GM13976 (cell line): ENCODE measurements around the gene CSRNP2.

Source experiments
- DNase-seq: peaks from one replicate; pipeline ENCODE4 v3.0.0; 2012; ENCODE audit warnings: low spot score
- in situ Hi-C: fragments of 300-500 bp; cut with MboI; formaldehyde crosslinking; loops from one replicate; pipeline ENCODE4 v1.12.0; 2022; ENCODE audit warnings: low sequenced_read_pairs, mixed read lengths, inconsistent platforms; ENCODE audit not compliant: unreplicated experiment
- TF ChIP-seq, protein P1 (sequence below): IDR thresholded peaks from 2 replicates; pipeline ENCODE4 v1.5.1; 2012; ENCODE audit warnings: borderline replicate concordance, mild to moderate bottlenecking; ENCODE audit not compliant: insufficient read depth; ENCODE audit errors: extremely low read depth, missing control alignments, control extremely low read depth

The CSRNP2 gene

GRCh38 chr12:51126297-51126696, 42.9 kb upstream of the CSRNP2 start:
- DNase-seq = no peak
- TF ChIP-seq, protein P1, sequence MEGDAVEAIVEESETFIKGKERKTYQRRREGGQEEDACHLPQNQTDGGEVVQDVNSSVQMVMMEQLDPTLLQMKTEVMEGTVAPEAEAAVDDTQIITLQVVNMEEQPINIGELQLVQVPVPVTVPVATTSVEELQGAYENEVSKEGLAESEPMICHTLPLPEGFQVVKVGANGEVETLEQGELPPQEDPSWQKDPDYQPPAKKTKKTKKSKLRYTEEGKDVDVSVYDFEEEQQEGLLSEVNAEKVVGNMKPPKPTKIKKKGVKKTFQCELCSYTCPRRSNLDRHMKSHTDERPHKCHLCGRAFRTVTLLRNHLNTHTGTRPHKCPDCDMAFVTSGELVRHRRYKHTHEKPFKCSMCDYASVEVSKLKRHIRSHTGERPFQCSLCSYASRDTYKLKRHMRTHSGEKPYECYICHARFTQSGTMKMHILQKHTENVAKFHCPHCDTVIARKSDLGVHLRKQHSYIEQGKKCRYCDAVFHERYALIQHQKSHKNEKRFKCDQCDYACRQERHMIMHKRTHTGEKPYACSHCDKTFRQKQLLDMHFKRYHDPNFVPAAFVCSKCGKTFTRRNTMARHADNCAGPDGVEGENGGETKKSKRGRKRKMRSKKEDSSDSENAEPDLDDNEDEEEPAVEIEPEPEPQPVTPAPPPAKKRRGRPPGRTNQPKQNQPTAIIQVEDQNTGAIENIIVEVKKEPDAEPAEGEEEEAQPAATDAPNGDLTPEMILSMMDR = no peak
- in situ Hi-C loops = no loop called here

DNA sequence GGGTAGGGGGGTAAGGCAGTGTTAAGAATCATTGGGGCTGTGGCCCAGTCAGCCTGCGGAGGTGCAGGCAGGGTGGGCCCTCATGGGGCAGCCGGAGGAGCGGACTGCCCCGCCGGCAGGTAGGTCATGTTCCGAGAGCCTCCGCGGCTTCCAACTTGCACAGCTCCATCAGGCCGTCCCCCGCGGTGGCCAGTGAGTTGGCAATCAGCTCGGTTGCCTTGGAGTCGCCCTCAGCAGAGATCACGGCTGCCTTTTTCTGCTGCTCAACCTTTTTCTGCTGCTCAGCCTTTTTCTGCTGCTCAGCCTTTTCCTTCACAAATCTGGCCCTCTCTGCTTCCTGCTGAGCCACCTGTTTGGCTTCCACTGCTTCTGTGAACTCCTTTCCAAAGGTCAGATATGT, 41.1 kb upstream of the CSRNP2 start:
- no peak for DNase-seq
- TF ChIP-seq, protein P1 = no peak
- in situ Hi-C loops = no loop called here

DNA sequence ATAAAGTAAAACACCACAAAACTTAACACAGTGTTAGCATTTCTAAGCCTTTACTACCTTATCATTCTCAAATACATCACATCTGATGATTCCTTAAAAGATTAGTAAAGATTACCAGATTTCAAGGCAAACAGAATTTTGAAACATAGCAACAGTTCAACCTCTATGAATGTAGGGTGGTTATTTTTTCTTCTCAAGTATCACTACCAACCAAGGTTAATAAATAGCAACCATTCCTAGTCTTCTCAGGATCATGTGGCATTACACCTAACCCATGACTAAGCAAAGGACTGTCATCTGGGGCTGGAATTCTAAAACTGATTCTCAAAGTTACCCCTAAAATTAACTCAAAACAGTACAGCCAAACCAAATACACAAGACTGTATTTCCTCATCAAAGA, 39.4 kb upstream of the CSRNP2 start:
- TF ChIP-seq, protein P1 = no peak
- in situ Hi-C loops = no loop called here

GRCh38 chr12:51118706-51119105, 35.3 kb upstream of the CSRNP2 start:
- in situ Hi-C loops = no loop called here
- no peak for DNase-seq
- TF ChIP-seq, protein P1 = no peak

More for the DNA sequence above, 39.4 kb upstream of the CSRNP2 start:
- no peak for DNase-seq

- in situ Hi-C loops = no loop called here
- TF ChIP-seq, protein P1 = no peak
- DNase-seq = no peak
These were observed 32.1 kb upstream of the CSRNP2 start for GRCh38 chr12:51115533-51115932.

DNA sequence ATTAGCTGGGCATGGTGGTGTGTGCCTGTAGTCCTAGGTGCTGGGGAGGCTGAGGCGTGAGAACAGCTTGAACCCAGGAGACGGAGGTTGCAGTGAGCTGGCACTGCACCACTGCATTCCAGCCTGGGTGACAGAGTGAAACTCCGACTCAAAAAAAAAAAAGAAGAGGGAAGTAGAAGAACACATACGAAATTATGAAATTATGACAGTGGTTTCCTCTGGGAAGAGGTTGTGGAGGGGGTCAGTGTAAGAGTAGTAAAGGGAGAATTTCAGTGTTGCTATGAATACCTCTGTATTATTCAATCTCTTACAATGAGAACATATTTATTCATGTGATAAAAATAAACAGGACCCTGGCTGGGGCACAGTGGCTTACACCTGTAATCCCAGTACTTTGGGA, 24.7 kb upstream of the CSRNP2 start:
- DNase-seq = no peak

More for the DNA sequence above, 24.7 kb upstream of the CSRNP2 start:
- in situ Hi-C loops = no loop called here
- TF ChIP-seq, protein P1 = no peak
